ENCODE results near the gene HOXB6.

- TF ChIP-seq CREB5 (CRISPR knock-in tag; IDR thresholded peaks at IDR 0.05; ENCODE audit: low read depth), result no peak
- TF ChIP-seq PATZ1 (CRISPR knock-in tag; IDR thresholded peaks at IDR 0.05; ENCODE audit: borderline replicate concordance), result no peak
- no peak for TF ChIP-seq ZFP30 (CRISPR knock-in tag; IDR thresholded peaks at IDR 0.05)
- no peak for TF ChIP-seq ESRRG (CRISPR knock-in tag; IDR thresholded peaks at IDR 0.05)
- no peak for TF ChIP-seq CSRNP3 (CRISPR knock-in tag; IDR thresholded peaks at IDR 0.05)
These were observed 28.1 kb downstream of the HOXB6 start for GRCh38 chr17:48576479-48577309.

Measured in SK-N-SH treated with all-trans-retinoic acid at 6 μM for 48 hours (cell line).